ENCODE results near the gene CAMK4. TPM values are rescaled to one million over a fixed set of nuclear protein-coding genes. Genes with fewer than 3 reads are reported as not detected.

Gene CAMK4
- total RNA-seq, 4 donors from 2014 or later = 0.75 to 5.6 (median 4.7) TPM

DNA sequence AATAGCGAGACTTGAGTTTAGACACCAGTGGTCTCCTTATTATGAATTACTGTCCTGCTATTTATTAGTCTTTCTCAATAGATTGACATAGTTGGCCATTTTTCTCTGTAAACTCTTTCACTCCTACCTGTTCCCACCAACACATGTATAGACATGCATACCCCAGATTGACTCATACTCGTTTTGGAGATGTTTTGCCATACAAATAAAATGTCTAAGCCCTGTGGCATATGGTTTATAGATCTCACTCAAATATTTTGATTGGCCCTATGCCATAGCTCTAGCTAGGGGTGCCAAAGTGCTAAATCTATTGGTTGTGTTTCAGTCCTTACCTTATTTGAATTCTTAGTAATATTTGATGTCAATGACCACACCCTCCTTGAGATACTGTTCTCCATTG lies 42.3 kb downstream of the CAMK4 start:
- no peak for TF ChIP-seq POLR2A (IDR thresholded peaks at IDR 0.05)

GRCh38 chr5:111268300-111268699 lies 44.1 kb downstream of the CAMK4 start:
- Histone ChIP-seq H3K9me3 (no peaks in the 10 kb centered on the region), H3K4me1 (peaks cover 0 to 4% (median 0%) of the 10 kb centered on the region in 4 donors), H3K36me3 (no peaks in the 10 kb centered on the region), H3K27ac (no peak overlapping the region), H3K27me3 (no peaks in the 10 kb centered on the region), H3K4me3 (no peak overlapping the region)
- in situ Hi-C loops (cut with MboI; ENCODE audit: low pct_ligation_motif_present in 1 of 4, low pct_unique_long_range_greater_than_20kb in 1 of 4, low sequenced_read_pairs in 3 of 4) = no loop called here
- DNase-seq = no peak
- intact Hi-C loops (cut with DNase I; ENCODE audit: low total_unique reads) = no loop called here
- TF ChIP-seq EP300 (IDR thresholded peaks at IDR 0.05; ENCODE audit: low read depth) = no peak
- no peak for TF ChIP-seq POLR2A (IDR thresholded peaks at IDR 0.05)
- TF ChIP-seq, protein P1, sequence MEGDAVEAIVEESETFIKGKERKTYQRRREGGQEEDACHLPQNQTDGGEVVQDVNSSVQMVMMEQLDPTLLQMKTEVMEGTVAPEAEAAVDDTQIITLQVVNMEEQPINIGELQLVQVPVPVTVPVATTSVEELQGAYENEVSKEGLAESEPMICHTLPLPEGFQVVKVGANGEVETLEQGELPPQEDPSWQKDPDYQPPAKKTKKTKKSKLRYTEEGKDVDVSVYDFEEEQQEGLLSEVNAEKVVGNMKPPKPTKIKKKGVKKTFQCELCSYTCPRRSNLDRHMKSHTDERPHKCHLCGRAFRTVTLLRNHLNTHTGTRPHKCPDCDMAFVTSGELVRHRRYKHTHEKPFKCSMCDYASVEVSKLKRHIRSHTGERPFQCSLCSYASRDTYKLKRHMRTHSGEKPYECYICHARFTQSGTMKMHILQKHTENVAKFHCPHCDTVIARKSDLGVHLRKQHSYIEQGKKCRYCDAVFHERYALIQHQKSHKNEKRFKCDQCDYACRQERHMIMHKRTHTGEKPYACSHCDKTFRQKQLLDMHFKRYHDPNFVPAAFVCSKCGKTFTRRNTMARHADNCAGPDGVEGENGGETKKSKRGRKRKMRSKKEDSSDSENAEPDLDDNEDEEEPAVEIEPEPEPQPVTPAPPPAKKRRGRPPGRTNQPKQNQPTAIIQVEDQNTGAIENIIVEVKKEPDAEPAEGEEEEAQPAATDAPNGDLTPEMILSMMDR (IDR thresholded peaks at IDR 0.05) = no peak
- no peak for TF ChIP-seq POLR2AphosphoS5 (IDR thresholded peaks at IDR 0.05)

More for the DNA sequence above, 42.3 kb downstream of the CAMK4 start:
- H3K9me3 ChIP-seq = no peaks in the 10 kb centered on the region
- no peak for DNase-seq
- intact Hi-C loops (cut with DNase I; ENCODE audit: low total_unique reads) (no loop called here), in situ Hi-C loops (cut with MboI; ENCODE audit: low pct_ligation_motif_present in 1 of 4, low pct_unique_long_range_greater_than_20kb in 1 of 4, low sequenced_read_pairs in 3 of 4) (no loop called here)
- H3K4me3 ChIP-seq = no peak overlapping the region
- peaks cover 0 to 4% (median 0%) of the 10 kb centered on the region in 4 donors for H3K4me1 ChIP-seq
- 53 to 61% methylated on average over 2 of the region's 2 CpGs for WGBS, 2 donors (ENCODE audit: low coverage in 1 of 2)
- H3K27me3 ChIP-seq = no peaks in the 10 kb centered on the region
- no peaks in the 10 kb centered on the region for H3K36me3 ChIP-seq
- no peak overlapping the region for H3K27ac ChIP-seq

- intact Hi-C loops (cut with DNase I; ENCODE audit: low total_unique reads) (no loop called here), in situ Hi-C loops (cut with MboI; ENCODE audit: low pct_ligation_motif_present in 1 of 4, low pct_unique_long_range_greater_than_20kb in 1 of 4, low sequenced_read_pairs in 3 of 4) (loop anchor here in 2 of 4 donors (10.0 kb wide), 1 partner anchor 107 kb away; no protein-coding TSS in a partner anchor)
- Histone ChIP-seq H3K27ac (no peak overlapping the region), H3K27me3 (no peaks in the 10 kb centered on the region), H3K36me3 (no peaks in the 10 kb centered on the region), H3K4me3 (no peak overlapping the region), H3K9me3 (no peaks in the 10 kb centered on the region), H3K4me1 (peaks cover 0 to 4% (median 0%) of the 10 kb centered on the region in 4 donors)
- no peak for TF ChIP-seq EP300 (IDR thresholded peaks at IDR 0.05; ENCODE audit: low read depth)
- no peak for DNase-seq
- WGBS, 2 donors (ENCODE audit: low coverage in 1 of 2) = 85 to 89% methylated on average over 1 to 3 of the region's 3 CpGs
Observed at GRCh38 chr5:111271885-111272284, 47.7 kb downstream of the CAMK4 start.

DNA sequence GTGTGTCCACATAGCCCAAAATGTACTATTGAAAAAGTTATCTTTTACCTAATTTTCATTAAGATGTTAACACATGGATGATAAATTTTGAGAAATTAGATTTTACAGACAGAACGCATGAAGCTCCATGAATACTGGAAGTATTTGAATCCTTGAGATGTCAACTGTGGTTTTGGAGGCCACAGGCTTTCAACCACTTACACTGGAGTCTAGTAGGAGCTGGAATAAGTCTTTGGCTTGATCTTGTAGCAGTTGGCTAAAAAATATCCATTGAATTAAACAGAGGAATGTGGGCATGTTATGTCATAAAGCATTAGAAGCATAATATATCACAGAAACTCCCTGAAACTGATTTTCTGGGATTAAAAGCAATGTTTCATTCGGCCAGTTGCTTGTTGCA lies 52.9 kb downstream of the CAMK4 start:
- intact Hi-C loops (cut with DNase I; ENCODE audit: low total_unique reads) = loop anchor here (5.0 kb wide), 1 partner anchor 120 kb away; no protein-coding TSS in a partner anchor

GRCh38 chr5:111278858-111279504 lies 54.8 kb downstream of the CAMK4 start:
- intact Hi-C loops (cut with DNase I; ENCODE audit: low total_unique reads) = loop anchor here (5.0 kb wide), 1 partner anchor 122 kb away; no protein-coding TSS in a partner anchor
- Histone ChIP-seq H3K36me3 (no peaks in the 10 kb centered on the region), H3K27me3 (no peaks in the 10 kb centered on the region), H3K4me3 (no peak overlapping the region), H3K4me1 (no peaks in the 10 kb centered on the region), H3K27ac (no peak overlapping the region), H3K9me3 (no peaks in the 10 kb centered on the region)
- no peak for TF ChIP-seq EP300 (IDR thresholded peaks at IDR 0.05; ENCODE audit: low read depth)
- TF ChIP-seq, protein P1 (IDR thresholded peaks at IDR 0.05) = peak; percentile 65 to 72 (median 68)
- in situ Hi-C loops (cut with MboI; ENCODE audit: low pct_ligation_motif_present in 1 of 4, low pct_unique_long_range_greater_than_20kb in 1 of 4, low sequenced_read_pairs in 3 of 4) = loop anchor here in 3 of 4 donors (5.0 to 10.0 kb wide), 2 partner anchors 114 to 117 kb away; no protein-coding TSS in a partner anchor
- 35 to 42% methylated on average over 5 to 12 of the region's 12 CpGs for WGBS, 2 donors (ENCODE audit: low coverage in 1 of 2)
- DNase-seq = peak; percentile 64

More for the DNA sequence above, 52.9 kb downstream of the CAMK4 start:
- no peaks in the 10 kb centered on the region for H3K27me3 ChIP-seq
- TF ChIP-seq EP300 (IDR thresholded peaks at IDR 0.05; ENCODE audit: low read depth) (no peak), POLR2A (IDR thresholded peaks at IDR 0.05) (no peak), POLR2AphosphoS5 (IDR thresholded peaks at IDR 0.05) (no peak)
- TF ChIP-seq, protein P1 (IDR thresholded peaks at IDR 0.05) = no peak
- H3K4me3 ChIP-seq = no peak overlapping the region
- no peak overlapping the region for H3K27ac ChIP-seq
- in situ Hi-C loops (cut with MboI; ENCODE audit: low pct_ligation_motif_present in 1 of 4, low pct_unique_long_range_greater_than_20kb in 1 of 4, low sequenced_read_pairs in 3 of 4) = loop anchor here in 3 of 4 donors (5.0 to 10.0 kb wide), 2 partner anchors 112 to 115 kb away; no protein-coding TSS in a partner anchor
- H3K36me3 ChIP-seq = no peaks in the 10 kb centered on the region
- DNase-seq = no peak
- H3K4me1 ChIP-seq = no peaks in the 10 kb centered on the region
- H3K9me3 ChIP-seq = no peaks in the 10 kb centered on the region
- 83 to 95% methylated on average over 2 of the region's 2 CpGs for WGBS, 2 donors (ENCODE audit: low coverage in 1 of 2)

Measured in transverse colon (tissue), 4 donors.